Retinal pigment epithelial cell (primary cell): Measurements from ENCODE around the gene DPEP3.

ENCODE experiments used
- DNase-seq: peaks from one replicate; pipeline ENCODE4 v3.0.0-alpha.2; 2010; ENCODE audit warnings: low read depth
- H3K4me3 ChIP-seq: 2 replicates; pipeline ENCODE4 v1.5.1; 2011; ENCODE audit warnings: mild to moderate bottlenecking, low read length, control low read depth, moderate library complexity
- TF ChIP-seq, protein P1 (sequence below): conservative IDR thresholded peaks from 2 replicates; pipeline ENCODE4 v1.5.1; 2011; ENCODE audit warnings: low read depth, low read length, control low read depth, inconsistent platforms

DPEP3 gene

GRCh38 chr16:67968400-67969253 is 11.7 kb downstream of the DPEP3 start, which contains the start of gene SLC12A4:
Gene SLC12A4, minus strand, starts transcription at chr16:67968637. Its CDS starts 84 bp downstream, at chr16:67968553.
- TF ChIP-seq, protein P1, sequence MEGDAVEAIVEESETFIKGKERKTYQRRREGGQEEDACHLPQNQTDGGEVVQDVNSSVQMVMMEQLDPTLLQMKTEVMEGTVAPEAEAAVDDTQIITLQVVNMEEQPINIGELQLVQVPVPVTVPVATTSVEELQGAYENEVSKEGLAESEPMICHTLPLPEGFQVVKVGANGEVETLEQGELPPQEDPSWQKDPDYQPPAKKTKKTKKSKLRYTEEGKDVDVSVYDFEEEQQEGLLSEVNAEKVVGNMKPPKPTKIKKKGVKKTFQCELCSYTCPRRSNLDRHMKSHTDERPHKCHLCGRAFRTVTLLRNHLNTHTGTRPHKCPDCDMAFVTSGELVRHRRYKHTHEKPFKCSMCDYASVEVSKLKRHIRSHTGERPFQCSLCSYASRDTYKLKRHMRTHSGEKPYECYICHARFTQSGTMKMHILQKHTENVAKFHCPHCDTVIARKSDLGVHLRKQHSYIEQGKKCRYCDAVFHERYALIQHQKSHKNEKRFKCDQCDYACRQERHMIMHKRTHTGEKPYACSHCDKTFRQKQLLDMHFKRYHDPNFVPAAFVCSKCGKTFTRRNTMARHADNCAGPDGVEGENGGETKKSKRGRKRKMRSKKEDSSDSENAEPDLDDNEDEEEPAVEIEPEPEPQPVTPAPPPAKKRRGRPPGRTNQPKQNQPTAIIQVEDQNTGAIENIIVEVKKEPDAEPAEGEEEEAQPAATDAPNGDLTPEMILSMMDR, result no peak
- peak within 1 kb of the TSS; percentile 91 for H3K4me3 ChIP-seq
- peak; percentile 19 for DNase-seq

- TF ChIP-seq, protein P1, result no peak
- no peak for DNase-seq
- H3K4me3 ChIP-seq, result peak overlapping the region; percentile 91
Observed at GRCh38 chr16:67967958-67968399, 12.3 kb downstream of the DPEP3 start.

DNA sequence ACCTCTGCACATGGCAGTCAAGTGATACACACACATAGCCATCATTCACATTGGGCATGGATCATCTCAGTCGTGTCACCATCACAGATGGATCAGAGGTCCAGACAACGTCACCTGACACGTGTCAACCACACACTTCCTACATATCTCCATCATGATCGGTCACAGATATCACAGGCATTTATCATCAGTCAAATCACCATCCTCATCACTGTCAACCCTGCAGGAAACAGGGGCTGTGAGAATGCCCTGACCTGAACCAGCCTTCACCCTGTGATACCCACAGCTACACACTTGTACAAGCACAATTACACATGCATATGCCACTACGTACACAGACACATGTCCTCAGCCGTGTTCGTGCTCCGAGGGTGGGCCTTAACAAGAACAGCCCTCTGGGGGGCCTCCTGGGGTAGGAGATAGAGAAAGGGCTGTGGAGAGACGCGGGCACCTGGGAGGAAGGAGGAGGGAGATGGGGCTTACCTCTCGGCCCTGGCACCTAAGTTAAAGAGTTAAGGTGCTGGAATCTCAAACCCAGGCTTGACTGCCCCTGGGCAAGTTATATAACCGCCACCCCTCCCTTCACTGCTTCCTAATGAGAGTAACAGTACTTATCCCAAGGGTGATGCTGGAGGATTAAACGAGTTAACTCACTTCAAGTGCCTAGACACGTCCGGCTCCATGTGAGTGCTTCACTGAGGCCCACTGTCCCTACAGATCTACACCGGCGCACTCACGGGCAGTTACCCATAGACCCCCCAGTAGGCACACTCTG is 12.9 kb downstream of the DPEP3 start:
- H3K4me3 ChIP-seq, result peak overlapping the region; percentile 91
- TF ChIP-seq, protein P1, result no peak
- DNase-seq, result peak; percentile 20

- no peak for DNase-seq
- TF ChIP-seq, protein P1, result no peak
- H3K4me3 ChIP-seq, result peak overlapping the region; percentile 91
Observed at GRCh38 chr16:67966549-67967182, 13.6 kb downstream of the DPEP3 start.

DNA sequence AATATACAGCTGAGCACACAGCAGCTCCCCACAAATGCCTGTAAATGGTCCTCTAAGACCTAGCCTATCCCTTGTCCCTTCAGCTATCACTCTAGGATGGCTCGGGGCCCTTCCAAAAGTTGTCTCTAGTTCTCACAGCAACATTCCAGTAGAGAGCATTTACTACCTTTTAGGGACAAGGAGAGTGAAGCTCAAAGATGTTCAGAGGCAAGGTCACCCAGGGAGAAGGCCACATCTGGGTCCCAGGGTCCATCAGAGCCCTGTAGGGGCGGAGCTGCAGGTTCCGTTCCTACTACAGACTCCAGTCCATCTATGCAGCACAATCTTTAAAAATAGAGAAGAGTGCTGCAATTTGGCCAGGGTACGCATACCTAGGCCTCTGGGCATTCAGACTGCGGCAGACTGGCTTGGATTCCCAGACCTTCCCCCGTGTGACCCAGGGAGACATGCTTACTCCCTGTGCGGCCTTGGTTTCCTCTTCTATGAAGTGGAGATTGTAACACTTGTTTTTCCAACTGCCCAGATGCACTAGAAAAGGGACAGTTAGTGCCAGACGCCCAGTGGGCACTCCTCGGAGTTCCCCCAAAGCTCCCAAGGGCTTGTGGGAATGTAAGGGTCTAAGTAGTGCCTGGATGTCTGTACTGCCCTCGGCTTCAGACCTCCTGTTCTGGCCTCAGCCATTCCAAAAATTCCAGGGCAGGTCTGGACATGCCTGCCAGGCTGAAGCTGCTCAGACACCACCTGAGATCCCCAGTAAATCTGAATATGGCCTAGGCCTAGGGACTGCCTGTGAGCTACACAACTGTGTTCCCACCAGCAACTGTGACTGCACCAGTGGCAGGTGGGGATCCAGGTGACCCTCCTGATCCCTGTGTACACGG is 14.4 kb downstream of the DPEP3 start:
- peak overlapping the region; percentile 91 for H3K4me3 ChIP-seq
- TF ChIP-seq, protein P1, result no peak
- no peak for DNase-seq

DNA sequence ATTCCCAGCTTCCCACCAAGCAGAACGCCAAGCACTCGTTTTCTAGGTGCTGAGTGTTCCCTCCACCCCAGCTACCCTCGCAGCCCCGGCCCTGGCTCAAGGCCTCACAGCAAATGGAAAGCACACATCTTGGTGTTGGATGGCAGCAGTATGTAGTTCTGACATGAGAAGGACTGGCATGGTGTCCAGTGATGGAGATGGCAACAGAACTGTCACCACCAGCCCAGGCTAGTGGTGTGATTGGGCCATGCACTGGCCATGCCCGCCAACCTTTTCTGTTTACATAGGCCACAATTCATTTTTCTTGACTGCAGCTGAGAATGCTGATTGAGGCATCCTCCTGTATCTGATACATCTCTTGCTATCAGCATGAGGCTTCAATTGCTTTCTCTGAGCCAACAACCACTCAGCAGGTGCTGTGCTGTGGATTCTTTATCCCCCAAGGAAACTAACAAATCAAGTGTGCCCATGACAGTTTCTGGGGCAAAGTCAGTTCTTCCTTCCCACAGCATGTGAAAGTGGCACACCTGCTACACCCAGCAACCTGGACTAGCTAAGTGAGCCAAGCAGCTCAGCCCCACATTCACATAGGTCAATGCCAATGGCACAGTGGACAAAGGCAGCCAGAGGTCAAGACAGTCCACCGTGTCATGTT is 15.7 kb downstream of the DPEP3 start:
- TF ChIP-seq, protein P1, result no peak
- no peak for DNase-seq
- no peak overlapping the region for H3K4me3 ChIP-seq
